Lower leg skin (tissue), 3 donors: Measurements from ENCODE around the gene CADPS2.

ENCODE experiments used
- POLR2A ChIP-seq, 2 donors: fragments of 450-650 bp; IDR thresholded peaks; one replicate each; pipeline ENCODE4 v1.6.1; 2016 to 2017; ENCODE audit warnings: antibody characterized with exemption in 2 of 2, mild to moderate bottlenecking in 1 of 2, moderate library complexity in 1 of 2
- TF ChIP-seq, protein P1 (sequence below), 3 donors: fragments of 450-650 bp; IDR thresholded peaks; one replicate each; pipeline ENCODE4 v1.5.1; 2016; ENCODE audit warnings: antibody characterized with exemption in 3 of 3, mild to moderate bottlenecking in 3 of 3, moderate library complexity in 2 of 3

DNA sequence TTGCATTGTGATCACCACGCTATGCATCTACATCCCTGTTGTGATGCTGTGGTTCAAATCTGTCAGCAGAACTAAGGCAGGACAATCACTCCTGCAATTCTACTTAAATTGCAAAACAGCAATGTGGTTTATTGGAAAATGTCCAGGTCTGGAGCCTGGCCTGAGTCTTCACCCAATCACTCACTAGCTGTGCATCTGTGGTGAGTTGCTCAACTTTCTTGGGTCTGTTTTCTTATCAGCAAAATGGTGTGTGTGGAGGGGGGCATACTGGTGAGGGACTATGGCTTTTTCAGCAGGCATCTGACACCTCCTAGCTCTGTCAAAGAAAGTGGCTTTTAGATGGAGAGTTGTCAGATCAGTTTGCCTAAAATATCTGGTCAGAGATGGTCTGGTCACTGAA is 473.4 kb downstream of the CADPS2 start:
- TF ChIP-seq, protein P1, sequence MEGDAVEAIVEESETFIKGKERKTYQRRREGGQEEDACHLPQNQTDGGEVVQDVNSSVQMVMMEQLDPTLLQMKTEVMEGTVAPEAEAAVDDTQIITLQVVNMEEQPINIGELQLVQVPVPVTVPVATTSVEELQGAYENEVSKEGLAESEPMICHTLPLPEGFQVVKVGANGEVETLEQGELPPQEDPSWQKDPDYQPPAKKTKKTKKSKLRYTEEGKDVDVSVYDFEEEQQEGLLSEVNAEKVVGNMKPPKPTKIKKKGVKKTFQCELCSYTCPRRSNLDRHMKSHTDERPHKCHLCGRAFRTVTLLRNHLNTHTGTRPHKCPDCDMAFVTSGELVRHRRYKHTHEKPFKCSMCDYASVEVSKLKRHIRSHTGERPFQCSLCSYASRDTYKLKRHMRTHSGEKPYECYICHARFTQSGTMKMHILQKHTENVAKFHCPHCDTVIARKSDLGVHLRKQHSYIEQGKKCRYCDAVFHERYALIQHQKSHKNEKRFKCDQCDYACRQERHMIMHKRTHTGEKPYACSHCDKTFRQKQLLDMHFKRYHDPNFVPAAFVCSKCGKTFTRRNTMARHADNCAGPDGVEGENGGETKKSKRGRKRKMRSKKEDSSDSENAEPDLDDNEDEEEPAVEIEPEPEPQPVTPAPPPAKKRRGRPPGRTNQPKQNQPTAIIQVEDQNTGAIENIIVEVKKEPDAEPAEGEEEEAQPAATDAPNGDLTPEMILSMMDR (IDR thresholded peaks at IDR 0.05), result no peak
- no peak for TF ChIP-seq POLR2A (IDR thresholded peaks at IDR 0.05)
